GM18951 (cell line): ENCODE data around the gene PLA2G4E.

ENCODE experiments used
- POLR2A ChIP-seq: IDR thresholded peaks from 4 replicates; pipeline ENCODE4 v1.6.1; 2011; ENCODE audit warnings: mild to moderate bottlenecking; ENCODE audit not compliant: insufficient read length, insufficient read depth; ENCODE audit errors: extremely low read depth
- in situ Hi-C: fragments of 300-500 bp; cut with MboI; formaldehyde crosslinking; loops from one replicate; pipeline ENCODE4 v1.12.0; 2022; ENCODE audit warnings: low sequenced_read_pairs, mixed read lengths, inconsistent platforms; ENCODE audit not compliant: unreplicated experiment

Gene PLA2G4E

GRCh38 chr15:42024303-42024702, 3.5 kb upstream of the PLA2G4E start:
- in situ Hi-C loops, result no loop called here
- TF ChIP-seq POLR2A, result no peak

GRCh38 chr15:42021593-42021992, 751 bp upstream of the PLA2G4E start:
- in situ Hi-C loops, result no loop called here
- TF ChIP-seq POLR2A, result no peak

- in situ Hi-C loops, result no loop called here
Measured at GRCh38 chr15:42018306-42019224, 2.3 kb downstream of the PLA2G4E start.

GRCh38 chr15:42016971-42017370, 3.9 kb downstream of the PLA2G4E start:
- in situ Hi-C loops, result no loop called here
- no peak for TF ChIP-seq POLR2A

More at GRCh38 chr15:42018306-42019224, 2.3 kb downstream of the PLA2G4E start:
- no peak for TF ChIP-seq POLR2A

- in situ Hi-C loops, result no loop called here
- no peak for TF ChIP-seq POLR2A
Measured at GRCh38 chr15:42014406-42014805, 6.4 kb downstream of the PLA2G4E start.

GRCh38 chr15:42012928-42013482, 7.8 kb downstream of the PLA2G4E start:
- TF ChIP-seq POLR2A, result no peak
- in situ Hi-C loops, result no loop called here

DNA sequence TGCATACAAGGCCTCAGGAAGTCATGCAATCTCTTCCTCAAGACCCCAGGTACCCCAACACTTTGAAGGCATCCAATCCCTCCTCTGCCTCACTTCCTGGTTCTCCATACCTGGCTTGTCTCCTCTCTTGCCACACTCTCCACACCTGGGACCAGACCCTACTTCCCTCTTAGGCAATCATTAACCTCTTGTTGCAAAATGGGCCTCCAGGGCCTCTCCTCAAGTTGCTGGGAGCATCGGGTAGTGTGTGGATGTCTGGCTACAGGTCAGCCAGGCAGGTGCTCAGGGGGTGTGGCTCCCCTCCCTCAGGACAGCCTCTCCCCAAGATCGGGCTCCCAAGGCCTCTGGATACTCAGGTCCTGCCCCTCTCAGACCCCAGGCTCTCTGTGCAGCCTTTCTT, 8.6 kb downstream of the PLA2G4E start:
- no peak for TF ChIP-seq POLR2A
- in situ Hi-C loops, result no loop called here

- no peak for TF ChIP-seq POLR2A
- in situ Hi-C loops, result no loop called here
Measured at GRCh38 chr15:42011074-42011473, 9.8 kb downstream of the PLA2G4E start.

DNA sequence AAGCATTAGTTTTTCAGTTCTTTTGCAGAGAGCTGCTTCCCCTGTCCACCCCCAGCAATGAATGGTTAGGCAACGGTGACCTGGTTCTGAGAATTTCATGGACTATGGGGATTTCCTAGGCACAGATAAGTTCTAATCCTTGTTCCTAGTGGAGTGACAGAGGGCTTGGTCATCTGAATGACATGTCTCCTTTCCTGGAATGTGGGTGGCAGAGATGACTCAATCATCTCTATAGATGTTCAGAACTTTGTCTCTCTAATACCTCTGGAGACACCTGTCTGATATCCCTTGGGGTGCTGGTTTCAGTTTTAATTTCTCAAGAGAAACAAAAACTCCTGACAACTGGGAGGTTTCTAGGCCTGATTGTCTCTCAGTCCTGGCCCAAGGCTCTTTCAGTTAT, 10.4 kb downstream of the PLA2G4E start:
- no peak for TF ChIP-seq POLR2A
- in situ Hi-C loops, result no loop called here

- in situ Hi-C loops, result no loop called here
- no peak for TF ChIP-seq POLR2A
Measured at GRCh38 chr15:42009474-42009873, 11.4 kb downstream of the PLA2G4E start.

- in situ Hi-C loops, result no loop called here
- TF ChIP-seq POLR2A, result no peak
Measured at GRCh38 chr15:42009022-42009421, 11.8 kb downstream of the PLA2G4E start.

- in situ Hi-C loops, result no loop called here
- no peak for TF ChIP-seq POLR2A
Measured at GRCh38 chr15:42007386-42007785, 13.5 kb downstream of the PLA2G4E start.

DNA sequence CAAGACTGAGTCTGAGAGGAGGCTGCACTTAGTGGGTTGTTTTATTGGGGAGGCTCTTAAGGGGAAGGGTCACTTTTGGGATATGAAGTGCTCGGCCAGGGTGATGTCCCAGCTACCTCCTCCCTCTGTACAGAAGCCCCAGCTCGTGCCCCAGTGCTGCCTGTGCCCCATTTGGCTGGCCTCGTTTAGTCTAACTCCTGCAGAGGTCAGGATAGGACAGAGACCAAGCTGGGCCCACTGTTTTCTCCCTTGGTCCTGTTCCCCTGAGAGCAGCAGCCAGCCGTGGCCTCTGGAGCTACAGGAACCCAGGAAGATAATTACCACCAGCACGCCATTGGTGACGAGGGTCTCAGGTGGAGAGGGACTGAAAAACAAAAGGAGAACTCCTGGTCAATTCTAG, 18.5 kb downstream of the PLA2G4E start:
- in situ Hi-C loops, result no loop called here
- TF ChIP-seq POLR2A, result no peak

- no peak for TF ChIP-seq POLR2A
- in situ Hi-C loops, result no loop called here
Measured at GRCh38 chr15:42001236-42001635, 19.6 kb downstream of the PLA2G4E start.
